Keratinocyte (primary cell): Measurements from ENCODE around the gene CRAMP1. TPM values are rescaled to one million over a fixed set of nuclear protein-coding genes. Genes with fewer than 3 reads are reported as not detected.

Source experiments
- DNase-seq: peaks from one replicate; pipeline ENCODE4 v3.0.0-alpha.2; 2011; ENCODE audit warnings: low read depth, missing footprints, low spot score
- FAIRE-seq: peaks from 2 replicates; lab custom pipeline; 2011; peaks lifted over from hg19 to GRCh38; lab: Jason Lieb, UNC
- H2AFZ ChIP-seq: 2 replicates; pipeline ENCODE4 v1.6.0; 2012; ENCODE audit warnings: low read length, control low read depth, inconsistent platforms; ENCODE audit not compliant: control insufficient read depth
- H3K27ac ChIP-seq: 2 replicates; pipeline ENCODE4 v1.5.1; 2011; ENCODE audit warnings: low read length; ENCODE audit not compliant: control insufficient read depth, insufficient read depth
- H3K27me3 ChIP-seq: 3 replicates; pipeline ENCODE4 v1.6.0; 2011; ENCODE audit warnings: low read length; ENCODE audit not compliant: control insufficient read depth, insufficient read depth; ENCODE audit errors: extremely low read depth
- H3K36me3 ChIP-seq, 2 experiments: 2 replicates in 1 of 2; 3 replicates in 1 of 2; pipeline ENCODE4 v1.5.1; 2011; ENCODE audit warnings: low read length in 2 of 2, mild to moderate bottlenecking in 1 of 2; ENCODE audit not compliant: control insufficient read depth in 2 of 2, insufficient read depth in 2 of 2; ENCODE audit errors: extremely low read depth in 1 of 2
- H3K4me1 ChIP-seq: 3 replicates; pipeline ENCODE4 v1.5.1; 2011; ENCODE audit warnings: low read length; ENCODE audit not compliant: control insufficient read depth, insufficient read depth; ENCODE audit errors: extremely low read depth
- H3K4me2 ChIP-seq: 3 replicates; pipeline ENCODE4 v1.6.0; 2011; ENCODE audit warnings: low read depth, low read length; ENCODE audit not compliant: control insufficient read depth, insufficient read depth; ENCODE audit errors: extremely low read depth
- H3K4me3 ChIP-seq, 3 experiments: fragments of 200-600 bp in 1 of 3; sonication (generic) in 1 of 3; 2 replicates in 2 of 3; 3 replicates in 1 of 3; pipeline ENCODE4 v1.5.1; 2011 to 2016; ENCODE audit warnings: low read length in 3 of 3, mild to moderate bottlenecking in 3 of 3, control low read depth in 2 of 3, inconsistent platforms in 1 of 3, low read depth in 1 of 3, mixed read lengths in 1 of 3, mixed run types in 1 of 3, moderate library complexity in 1 of 3; ENCODE audit not compliant: control insufficient read depth in 2 of 3, insufficient read depth in 2 of 3; ENCODE audit errors: extremely low read depth in 1 of 3
- H3K79me2 ChIP-seq: 2 replicates; pipeline ENCODE4 v1.6.0; 2012; ENCODE audit warnings: low read length; ENCODE audit not compliant: control insufficient read depth, insufficient read depth
- H3K9ac ChIP-seq: 3 replicates; pipeline ENCODE4 v1.6.0; 2011; ENCODE audit warnings: low read length; ENCODE audit not compliant: control insufficient read depth, insufficient read depth; ENCODE audit errors: extremely low read depth
- H3K9me1 ChIP-seq: 3 replicates; pipeline ENCODE4 v1.6.0; 2011; ENCODE audit warnings: low read length; ENCODE audit not compliant: control insufficient read depth, insufficient read depth; ENCODE audit errors: extremely low read depth
- H3K9me3 ChIP-seq: 2 replicates; pipeline ENCODE4 v1.5.1; 2012; ENCODE audit warnings: low read depth, low read length; ENCODE audit not compliant: control insufficient read depth
- H4K20me1 ChIP-seq: 3 replicates; pipeline ENCODE4 v1.6.0; 2011; ENCODE audit warnings: low read length; ENCODE audit not compliant: control insufficient read depth, insufficient read depth; ENCODE audit errors: extremely low read depth
- EZH2 ChIP-seq: IDR thresholded peaks from one replicate; pipeline ENCODE4 v1.6.1; 2012; ENCODE audit warnings: inconsistent platforms, mild to moderate bottlenecking, low read length, moderate library complexity
- dilution Hi-C: fragments of 300-500 bp; cut with MboI; formaldehyde crosslinking; loops from one replicate; pipeline ENCODE4 v1.7.0; 2020; ENCODE audit warnings: low sequenced_read_pairs; ENCODE audit not compliant: extremely low pct_ligation_motif_present
- polyA plus RNA-seq, 5 experiments: library from polyadenylated mRNA; depleted of rRNA in 3 of 5; stranded (reverse) in 3 of 5; stranded (forward) in 1 of 5; unstranded in 1 of 5; fragments of >200 nt; gene quantifications; 1 replicate in 1 of 5; 2 replicates in 3 of 5; 3 replicates in 1 of 5; pipeline versions ENCODE4 v1.2.1 to v1.2.3, GENCODE V29; 2011 to 2012; ENCODE audit warnings: missing spikeins in 2 of 5, low read depth in 1 of 5, low replicate concordance in 1 of 5
- TF ChIP-seq, protein P1 (sequence below), 3 experiments: IDR thresholded peaks in 1 of 3; conservative IDR thresholded peaks in 1 of 3; optimal IDR thresholded peaks in 1 of 3; 2 replicates in 2 of 3; 3 replicates in 1 of 3; pipeline versions ENCODE3 to v1.5.1; 2011; ENCODE audit warnings: low read length in 3 of 3, mild to moderate bottlenecking in 3 of 3, moderate library complexity in 2 of 3, control low read depth in 1 of 3, inconsistent platforms in 1 of 3; ENCODE audit not compliant: insufficient read depth in 2 of 3; ENCODE audit errors: extremely low read depth in 1 of 3

Gene CRAMP1
- polyA plus RNA-seq, 1 donor (not counting 4 experiments of a cell fraction or from before 2014, with no cell fraction given), result 6.5 TPM

DNA sequence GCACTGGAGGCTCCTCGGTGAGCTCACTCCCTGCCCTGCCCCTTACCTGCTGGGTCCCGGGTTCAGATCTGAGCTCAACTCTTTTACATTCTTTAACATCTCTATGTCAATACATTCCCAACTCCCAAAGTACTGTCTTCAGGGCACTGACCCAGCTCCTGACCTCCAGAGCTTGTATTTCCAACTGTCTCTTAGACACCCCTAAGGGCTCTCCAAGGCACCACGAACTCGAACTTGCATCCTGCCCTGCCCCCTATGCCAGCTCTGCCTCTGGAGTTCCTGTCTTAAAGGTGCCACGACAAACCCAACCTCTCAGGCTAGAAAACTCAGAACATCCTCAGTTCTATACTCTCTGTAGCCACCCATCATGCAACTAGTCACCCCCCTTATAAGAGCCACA is 38.9 kb upstream of the CRAMP1 start:
- H3K79me2 ChIP-seq, result no peaks in the 10 kb centered on the region
- dilution Hi-C loops, result no loop called here
- no peaks in the 10 kb centered on the region for H3K9me1 ChIP-seq
- DNase-seq (no peak), FAIRE-seq (no peak)
- no peak overlapping the region for H3K9ac ChIP-seq
- no peak overlapping the region for H3K27ac ChIP-seq
- H3K36me3 ChIP-seq, result peaks cover 0 to 1% of the 10 kb centered on the region in 2 experiments
- no peak overlapping the region for H3K4me3 ChIP-seq
- no peaks in the 10 kb centered on the region for H3K9me3 ChIP-seq
- no peaks in the 10 kb centered on the region for H3K4me1 ChIP-seq
- no peaks in the 10 kb centered on the region for H3K27me3 ChIP-seq
- H3K4me2 ChIP-seq, result no peak overlapping the region
- no peak for TF ChIP-seq EZH2
- TF ChIP-seq, protein P1, sequence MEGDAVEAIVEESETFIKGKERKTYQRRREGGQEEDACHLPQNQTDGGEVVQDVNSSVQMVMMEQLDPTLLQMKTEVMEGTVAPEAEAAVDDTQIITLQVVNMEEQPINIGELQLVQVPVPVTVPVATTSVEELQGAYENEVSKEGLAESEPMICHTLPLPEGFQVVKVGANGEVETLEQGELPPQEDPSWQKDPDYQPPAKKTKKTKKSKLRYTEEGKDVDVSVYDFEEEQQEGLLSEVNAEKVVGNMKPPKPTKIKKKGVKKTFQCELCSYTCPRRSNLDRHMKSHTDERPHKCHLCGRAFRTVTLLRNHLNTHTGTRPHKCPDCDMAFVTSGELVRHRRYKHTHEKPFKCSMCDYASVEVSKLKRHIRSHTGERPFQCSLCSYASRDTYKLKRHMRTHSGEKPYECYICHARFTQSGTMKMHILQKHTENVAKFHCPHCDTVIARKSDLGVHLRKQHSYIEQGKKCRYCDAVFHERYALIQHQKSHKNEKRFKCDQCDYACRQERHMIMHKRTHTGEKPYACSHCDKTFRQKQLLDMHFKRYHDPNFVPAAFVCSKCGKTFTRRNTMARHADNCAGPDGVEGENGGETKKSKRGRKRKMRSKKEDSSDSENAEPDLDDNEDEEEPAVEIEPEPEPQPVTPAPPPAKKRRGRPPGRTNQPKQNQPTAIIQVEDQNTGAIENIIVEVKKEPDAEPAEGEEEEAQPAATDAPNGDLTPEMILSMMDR (optimal IDR thresholded peaks at IDR 0.05 in 1 of 3, IDR thresholded peaks at IDR 0.05 in 1 of 3, conservative IDR thresholded peaks at IDR 0.05 in 1 of 3; ENCODE audit: extremely low read depth in 1 of 3, insufficient read depth in 2 of 3, low read length in 3 of 3), result no peak
- no peaks in the 10 kb centered on the region for H4K20me1 ChIP-seq
- H2AFZ ChIP-seq, result no peak overlapping the region

DNA sequence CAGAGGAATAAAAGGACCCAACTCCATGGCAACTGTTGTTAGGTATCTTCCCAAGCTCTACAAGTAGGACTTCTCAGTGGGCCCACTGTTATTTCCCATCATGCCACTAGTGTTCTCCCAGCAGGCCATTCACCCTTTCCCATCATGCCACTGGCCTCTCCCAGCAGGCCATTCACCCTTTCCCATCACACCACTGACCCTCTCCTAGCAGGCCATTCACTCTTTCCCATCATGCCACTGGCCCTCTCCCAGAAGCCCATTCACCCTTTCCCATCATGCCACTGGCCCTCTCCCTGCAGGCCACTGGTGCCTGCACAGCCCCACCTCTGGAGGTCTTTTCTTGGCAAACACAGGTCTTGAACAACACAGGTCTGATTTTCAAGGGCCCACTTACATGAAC is 36.6 kb upstream of the CRAMP1 start:
- Histone ChIP-seq H3K27ac (no peak overlapping the region), H2AFZ (no peak overlapping the region), H4K20me1 (no peaks in the 10 kb centered on the region), H3K4me1 (no peaks in the 10 kb centered on the region), H3K9me1 (no peaks in the 10 kb centered on the region), H3K27me3 (no peaks in the 10 kb centered on the region), H3K4me2 (no peak overlapping the region), H3K79me2 (no peaks in the 10 kb centered on the region), H3K36me3 (peaks cover 0 to under 1% of the 10 kb centered on the region in 2 experiments), H3K9me3 (no peaks in the 10 kb centered on the region), H3K9ac (no peak overlapping the region), H3K4me3 (no peak overlapping the region)
- TF ChIP-seq EZH2, result no peak
- TF ChIP-seq, protein P1 (optimal IDR thresholded peaks at IDR 0.05 in 1 of 3, IDR thresholded peaks at IDR 0.05 in 1 of 3, conservative IDR thresholded peaks at IDR 0.05 in 1 of 3; ENCODE audit: extremely low read depth in 1 of 3, insufficient read depth in 2 of 3, low read length in 3 of 3), result no peak
- DNase-seq (no peak), FAIRE-seq (no peak)
- dilution Hi-C loops, result no loop called here
